Measurements from ENCODE around the gene SORT1.
"Not testable (repeated sequence)": the region's sequence is repeated elsewhere in the genome, so short reads cannot be mapped to it uniquely, and the experiment has no call there.

Gene SORT1

GRCh38 chr1:109396871-109397580, 692 bp downstream of the SORT1 start:
- no peak for DNase-seq (ENCODE audit: low read depth)

GRCh38 chr1:109396513-109396839, 1.2 kb downstream of the SORT1 start:
- no peak for DNase-seq (ENCODE audit: low read depth)

GRCh38 chr1:109395602-109396512, 1.9 kb downstream of the SORT1 start:
- peak; percentile 85 for DNase-seq (ENCODE audit: low read depth)

GRCh38 chr1:109395282-109395599, 2.5 kb downstream of the SORT1 start:
- DNase-seq (ENCODE audit: low read depth), result not testable (repeated sequence)

GRCh38 chr1:109394591-109395281, 3.0 kb downstream of the SORT1 start:
- no peak for DNase-seq (ENCODE audit: low read depth)

- no peak for DNase-seq (ENCODE audit: low read depth)
These were observed 4.0 kb downstream of the SORT1 start for GRCh38 chr1:109393617-109394233.

- peak; percentile 79 for DNase-seq (ENCODE audit: low read depth)
These were observed 4.7 kb downstream of the SORT1 start for GRCh38 chr1:109392788-109393616.

GRCh38 chr1:109392037-109392787, 5.5 kb downstream of the SORT1 start:
- no peak for DNase-seq (ENCODE audit: low read depth)

GRCh38 chr1:109391626-109392025, 6.1 kb downstream of the SORT1 start:
- no peak for DNase-seq (ENCODE audit: low read depth)

GRCh38 chr1:109391157-109391556, 6.6 kb downstream of the SORT1 start:
- DNase-seq (ENCODE audit: low read depth), result peak; percentile 59

GRCh38 chr1:109389638-109390341, 7.9 kb downstream of the SORT1 start:
- no peak for DNase-seq (ENCODE audit: low read depth)

- no peak for DNase-seq (ENCODE audit: low read depth)
These were observed 8.7 kb downstream of the SORT1 start for GRCh38 chr1:109388884-109389637.

GRCh38 chr1:109388208-109388711, 9.5 kb downstream of the SORT1 start:
- DNase-seq (ENCODE audit: low read depth), result no peak

- DNase-seq (ENCODE audit: low read depth), result no peak
These were observed 11.5 kb downstream of the SORT1 start for GRCh38 chr1:109386054-109386717.

- DNase-seq (ENCODE audit: low read depth), result no peak
These were observed 12.3 kb downstream of the SORT1 start for GRCh38 chr1:109385417-109385816.

GRCh38 chr1:109383854-109384253, 13.9 kb downstream of the SORT1 start:
- DNase-seq (ENCODE audit: low read depth), result no peak

GRCh38 chr1:109383087-109383779, 14.5 kb downstream of the SORT1 start:
- DNase-seq (ENCODE audit: low read depth), result no peak

GRCh38 chr1:109381573-109381972, 16.1 kb downstream of the SORT1 start:
- no peak for DNase-seq (ENCODE audit: low read depth)
